GM19351 (cell line): Measurements from ENCODE around the gene PIP5K1B.

ENCODE experiments used
- ATAC-seq: cut with Tn5 transposase; IDR thresholded peaks from one replicate; pipeline ENCODE4 v1.9.1; 2021; ENCODE audit warnings: mild to moderate bottlenecking, moderate library complexity; ENCODE audit not compliant: unreplicated experiment

The PIP5K1B gene

DNA sequence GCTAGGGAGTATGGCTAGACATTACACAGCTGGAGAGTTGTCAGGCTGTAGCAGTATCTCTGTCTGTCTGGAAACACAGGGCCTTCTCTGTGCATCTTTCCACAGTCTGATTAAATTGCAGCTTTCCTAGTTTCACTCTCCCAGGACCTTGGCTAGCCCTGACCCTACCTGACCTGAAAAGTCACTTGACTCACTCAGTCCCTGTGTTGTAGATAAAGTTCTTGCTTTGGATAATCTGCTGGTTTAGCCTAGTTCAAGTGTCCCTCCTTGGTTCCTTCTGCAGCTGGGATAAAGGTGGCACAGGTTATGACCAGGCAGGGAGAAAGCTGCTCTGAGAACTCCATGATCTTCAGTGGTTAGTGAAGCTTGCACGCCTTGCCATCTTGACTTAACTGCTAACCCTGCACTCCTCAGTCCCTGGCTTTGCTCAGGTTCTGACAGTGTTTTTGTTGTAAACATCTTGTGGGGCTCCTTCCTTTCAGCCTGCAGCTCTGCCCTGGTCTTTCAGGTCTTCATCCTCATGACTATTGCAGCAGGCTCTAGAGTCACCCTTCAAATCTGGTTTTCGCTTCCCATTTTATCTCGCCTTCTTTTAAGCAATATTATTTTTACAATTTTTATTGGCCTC is 101.0 kb downstream of the PIP5K1B start:
- no peak for ATAC-seq

DNA sequence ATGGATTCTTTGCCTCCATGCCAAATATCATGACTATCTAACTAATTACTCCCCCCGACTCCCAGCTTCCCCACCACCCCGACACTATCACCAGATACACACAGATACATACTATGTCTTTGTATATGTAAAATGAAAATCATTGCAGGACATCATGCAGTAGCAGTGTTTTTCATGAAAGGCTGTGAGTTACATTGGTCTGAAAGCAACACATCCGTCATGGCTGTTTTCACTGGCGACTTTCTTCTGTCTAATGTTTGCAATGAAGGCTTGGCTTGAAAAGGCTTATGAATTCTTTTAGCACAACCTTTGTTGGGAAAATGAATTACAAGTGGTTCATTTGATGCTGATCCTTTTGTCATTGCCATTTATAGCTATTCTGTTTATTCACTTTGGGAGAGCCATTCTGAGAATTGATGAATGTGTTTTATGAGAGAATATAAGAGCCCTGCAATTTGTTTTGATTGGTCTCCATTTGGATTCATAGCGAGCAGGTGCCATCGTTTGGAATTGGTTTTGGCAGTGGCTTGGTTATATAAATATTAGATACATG is 103.4 kb downstream of the PIP5K1B start:
- ATAC-seq = no peak

DNA sequence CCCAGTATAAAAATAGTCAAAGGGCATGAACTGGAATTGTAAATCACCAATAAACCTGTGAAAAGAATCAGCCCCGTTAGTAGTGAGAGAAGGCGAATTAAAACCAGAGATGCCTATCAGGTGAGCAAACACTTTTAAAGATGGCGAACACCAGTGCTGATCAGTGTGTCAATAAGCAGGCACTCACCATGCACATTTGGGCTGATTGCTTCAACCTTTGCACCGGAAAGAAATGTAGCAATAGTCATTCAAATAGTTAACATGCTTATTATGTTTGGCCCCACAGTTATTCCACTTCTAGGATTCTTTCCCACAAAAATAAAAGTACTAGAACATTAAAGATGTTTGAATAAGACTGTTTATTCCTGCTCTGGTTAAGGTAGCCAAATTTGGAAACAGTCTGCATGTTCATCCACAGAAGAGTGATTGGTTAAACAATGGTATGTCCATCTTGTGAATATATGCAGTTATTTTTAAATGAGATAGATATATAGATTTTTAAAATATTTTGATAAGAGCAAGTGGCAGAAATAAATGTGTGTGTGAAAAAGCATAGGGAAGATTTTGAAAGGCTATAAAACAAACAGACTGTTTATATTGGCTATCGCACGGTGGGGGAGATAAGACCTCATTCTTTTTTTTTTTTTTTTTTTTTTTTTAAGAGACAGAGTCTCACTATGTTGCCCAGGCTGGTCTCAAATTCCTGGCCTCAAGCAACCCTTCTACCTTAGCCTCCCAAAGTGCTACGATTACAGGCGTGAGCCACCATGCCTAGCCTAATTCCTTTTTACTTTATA is 112.2 kb downstream of the PIP5K1B start:
- ATAC-seq = no peak

DNA sequence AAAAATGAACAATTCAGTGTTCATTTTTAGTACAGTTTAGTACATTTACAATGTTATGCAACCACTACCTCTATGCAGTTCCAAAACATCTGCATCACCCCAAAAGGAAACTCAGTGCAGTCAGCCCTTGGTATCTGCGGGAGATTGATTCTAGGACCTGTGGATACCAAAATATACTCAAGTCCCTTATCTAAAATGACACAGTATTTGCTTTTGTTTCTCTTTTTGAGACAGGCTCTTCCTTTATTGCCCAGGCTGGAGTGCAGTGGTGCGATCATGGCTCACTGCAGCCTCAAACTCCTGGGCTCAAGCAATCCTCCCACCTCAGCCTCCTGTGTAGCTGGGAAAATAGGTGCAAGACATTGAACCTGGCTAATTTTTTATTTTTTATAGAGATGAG is 114.0 kb downstream of the PIP5K1B start:
- ATAC-seq = no peak

DNA sequence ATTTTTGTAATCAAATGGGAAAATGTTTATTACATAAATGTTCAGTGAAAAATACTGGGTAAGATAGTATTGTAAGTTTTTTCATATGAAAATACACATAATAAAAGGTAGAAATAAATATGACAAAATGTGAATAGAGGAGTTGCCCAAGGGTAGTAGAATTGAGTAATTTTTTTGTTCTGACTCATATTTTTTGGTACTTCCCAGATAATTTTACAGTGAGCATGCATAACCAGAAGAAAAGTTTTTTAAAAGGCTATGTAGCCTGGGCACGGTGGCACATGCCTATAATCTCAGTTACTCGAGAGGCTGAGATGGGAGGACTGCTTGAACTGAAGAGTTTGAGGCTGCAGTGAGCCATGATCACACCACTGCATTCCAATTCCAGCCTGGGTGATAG is 116.9 kb downstream of the PIP5K1B start:
- ATAC-seq = no peak

DNA sequence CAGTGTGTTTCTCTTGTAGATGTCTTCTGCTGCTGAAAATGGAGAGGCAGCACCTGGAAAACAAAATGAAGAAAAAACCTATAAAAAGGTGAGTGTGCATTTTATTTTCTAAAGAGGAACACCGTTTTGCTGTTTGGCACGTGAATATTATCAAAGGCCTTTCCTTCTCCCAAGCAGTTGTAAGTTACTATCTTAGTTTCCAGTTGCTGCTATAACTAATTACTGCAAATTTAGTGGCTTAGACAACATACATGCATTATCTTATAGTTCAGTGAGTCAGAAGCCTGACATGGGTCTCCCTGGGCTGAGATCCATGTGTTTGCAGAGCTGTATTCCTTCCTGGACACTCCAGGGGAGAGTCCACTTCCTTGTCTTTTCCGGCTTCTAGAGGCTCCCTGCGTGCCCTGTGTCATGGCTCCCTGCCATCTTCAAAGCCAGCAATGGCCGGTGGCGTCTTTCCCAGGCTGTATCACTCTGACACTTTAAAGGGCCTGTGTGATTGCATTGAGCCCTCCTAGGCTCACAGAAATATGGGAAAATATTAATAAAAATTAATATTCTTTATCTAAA is 117.6 kb downstream of the PIP5K1B start:
- no peak for ATAC-seq

DNA sequence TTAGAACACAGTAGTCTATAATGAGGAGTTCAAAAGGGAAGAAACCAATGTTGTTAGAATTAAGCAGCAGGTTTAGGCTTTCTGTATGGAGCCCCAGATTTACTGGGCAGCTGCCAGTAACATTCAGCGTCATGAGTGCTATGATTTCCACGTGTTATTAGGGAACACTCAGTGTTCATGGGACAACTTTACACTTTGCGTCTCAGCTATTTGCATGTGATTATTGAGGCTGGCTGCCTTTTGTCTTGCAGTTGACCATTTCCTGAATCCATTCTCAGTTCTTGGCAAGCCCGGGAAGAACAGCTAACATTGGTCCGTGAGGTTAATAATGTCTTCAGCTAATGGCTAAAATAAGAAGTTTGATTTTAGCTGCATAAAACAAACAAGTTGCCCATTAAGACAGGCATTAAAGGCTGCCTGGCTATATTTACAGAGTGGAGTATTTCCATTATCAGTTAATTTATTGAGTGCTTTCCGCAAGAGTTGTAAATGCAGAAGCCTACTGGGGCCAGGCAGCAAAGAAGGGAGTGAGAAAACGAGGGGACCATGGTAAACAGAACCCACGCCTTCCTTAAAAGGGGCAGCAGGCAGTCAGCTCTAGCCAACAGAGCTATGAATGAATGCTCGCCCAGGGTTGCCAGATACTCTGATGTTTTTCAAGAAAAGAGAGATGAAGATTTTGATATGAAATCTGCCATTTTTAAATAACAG is 120.9 kb downstream of the PIP5K1B start:
- ATAC-seq = no peak

DNA sequence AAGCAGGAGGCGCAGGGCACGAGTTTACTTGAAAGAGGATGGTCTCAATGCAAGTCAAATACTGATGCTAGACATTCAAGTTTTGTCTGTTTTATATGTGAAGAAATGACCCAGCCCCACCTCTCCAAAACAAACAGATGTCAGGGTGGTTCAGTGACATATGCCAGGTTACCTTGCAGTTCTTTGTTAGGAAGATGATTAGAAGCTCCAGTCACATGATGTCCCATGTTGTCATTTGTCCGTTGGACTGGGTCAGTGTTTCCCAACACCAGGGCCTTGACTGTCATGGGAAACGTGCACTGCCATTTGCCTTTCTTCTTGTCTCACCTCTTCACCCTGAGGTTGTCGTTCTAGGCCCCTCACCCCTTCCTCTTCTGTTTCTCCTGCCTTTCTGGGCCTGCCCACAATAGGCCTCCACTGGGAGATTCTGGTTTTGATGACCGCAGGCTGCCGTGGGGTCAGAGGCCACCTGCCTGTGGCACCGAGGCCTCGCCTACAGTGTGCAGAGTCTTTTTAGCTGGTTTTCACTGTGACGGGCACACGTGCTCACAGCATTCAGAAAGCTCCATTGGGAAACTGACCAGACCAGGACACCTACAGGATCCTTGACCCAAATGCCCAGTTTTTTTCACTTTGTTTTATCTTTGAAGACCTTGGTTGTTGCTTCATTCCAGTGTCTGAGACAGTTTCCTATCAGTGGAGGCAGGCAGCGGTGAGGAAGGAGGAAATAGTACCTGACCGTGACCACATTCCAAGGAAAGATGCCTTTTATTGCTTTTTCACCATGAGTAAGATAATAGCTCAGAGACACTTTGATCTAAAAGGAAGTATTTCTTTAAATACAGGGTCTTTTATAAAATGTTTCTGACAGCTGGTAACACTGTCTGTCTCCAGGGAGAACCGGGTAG is 123.1 kb downstream of the PIP5K1B start:
- no peak for ATAC-seq

DNA sequence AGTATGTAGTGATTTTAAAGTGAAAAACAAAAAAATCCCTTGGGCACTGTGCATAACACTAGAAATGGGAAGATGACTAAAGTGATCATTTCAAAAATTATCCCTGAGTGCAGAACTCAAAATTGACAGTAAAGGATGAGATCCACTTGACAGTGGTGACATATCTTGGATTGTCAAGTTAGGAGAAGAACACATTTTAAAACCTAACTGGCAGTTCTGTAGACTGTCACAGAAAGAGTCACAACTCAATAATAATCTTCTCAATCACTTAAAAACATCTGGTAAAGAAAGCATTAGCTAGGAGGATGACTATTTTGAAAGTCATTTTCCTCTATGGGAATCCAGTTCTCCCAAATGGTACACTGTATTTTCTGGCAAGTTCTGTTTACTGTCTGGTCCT is 127.1 kb downstream of the PIP5K1B start:
- ATAC-seq = no peak

DNA sequence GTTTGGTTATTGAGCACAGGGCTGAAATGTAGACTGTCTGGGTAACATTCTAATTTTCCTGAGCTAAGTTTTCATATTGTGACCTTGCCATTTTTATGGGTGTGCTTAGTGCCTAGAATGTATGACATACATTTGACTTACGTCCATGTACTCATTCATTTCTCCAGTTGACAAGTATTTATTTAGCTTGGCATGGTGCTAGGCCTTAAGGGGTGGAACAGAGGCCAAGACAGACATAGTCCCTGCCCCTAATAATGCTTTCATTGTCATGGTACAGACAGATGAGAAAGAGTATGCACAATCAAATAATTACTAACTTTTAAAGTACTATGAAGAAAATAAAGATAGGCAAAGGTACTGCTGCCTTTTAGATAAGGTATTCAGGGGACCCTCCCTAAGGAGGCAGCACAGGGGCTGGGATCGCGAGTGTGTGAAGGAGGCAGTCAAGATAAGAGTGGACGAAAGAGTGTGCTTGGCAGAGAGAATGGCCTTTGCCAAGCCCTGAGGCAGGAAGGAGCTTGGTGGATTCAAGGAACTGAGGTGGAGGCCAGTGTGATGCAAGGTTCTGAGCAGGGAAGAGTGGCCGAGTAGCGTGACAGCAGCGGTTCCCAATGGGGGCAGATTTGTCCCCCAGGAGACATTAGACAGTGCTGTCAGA is 128.0 kb downstream of the PIP5K1B start:
- ATAC-seq = no peak

DNA sequence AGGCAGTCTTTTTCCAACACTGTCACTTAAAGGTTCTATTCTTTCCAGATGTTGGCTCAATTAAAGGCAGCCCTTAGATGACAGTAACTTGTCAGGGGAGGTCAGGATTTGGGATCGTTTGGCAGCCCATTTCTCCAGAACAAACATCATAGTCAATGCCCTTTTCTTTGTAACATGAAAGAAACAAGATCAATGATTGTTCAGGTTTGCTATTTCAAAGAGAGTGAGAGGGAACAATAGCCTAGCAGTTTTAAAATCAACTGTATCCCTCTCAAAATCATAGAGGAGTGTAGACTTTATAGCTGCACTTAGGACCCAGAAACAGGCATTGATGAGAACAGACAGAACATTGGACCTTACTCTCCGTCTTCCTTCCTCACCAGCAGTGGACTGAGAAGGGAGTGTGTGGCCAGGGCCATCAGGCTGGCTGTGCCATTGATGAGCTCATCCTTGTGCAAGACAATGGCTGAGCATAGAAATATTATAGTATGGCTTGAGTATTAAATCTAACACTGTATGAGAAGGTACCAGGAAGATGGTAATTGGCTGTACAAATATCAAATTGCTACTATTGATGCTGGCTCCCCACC is 130.0 kb downstream of the PIP5K1B start:
- no peak for ATAC-seq

DNA sequence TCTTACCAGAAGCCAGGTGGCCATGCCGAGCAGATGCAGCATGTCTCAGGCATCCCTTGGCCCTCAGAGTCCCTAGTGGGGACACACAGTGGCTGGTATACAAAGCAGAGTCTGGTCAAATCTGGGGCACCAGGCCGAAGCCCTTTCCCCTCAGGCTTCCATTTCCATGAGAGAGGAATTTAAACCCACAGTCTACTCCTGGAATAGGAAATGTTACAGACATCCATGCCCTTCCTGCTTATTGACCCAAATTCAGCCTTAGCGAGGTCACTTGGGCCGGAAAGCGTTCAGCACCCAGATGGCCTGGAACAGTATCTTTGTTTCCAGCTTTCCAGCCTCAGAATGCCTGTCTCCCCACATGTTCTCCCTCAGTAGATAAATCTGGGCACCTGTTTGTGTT is 131.7 kb downstream of the PIP5K1B start:
- ATAC-seq = no peak

DNA sequence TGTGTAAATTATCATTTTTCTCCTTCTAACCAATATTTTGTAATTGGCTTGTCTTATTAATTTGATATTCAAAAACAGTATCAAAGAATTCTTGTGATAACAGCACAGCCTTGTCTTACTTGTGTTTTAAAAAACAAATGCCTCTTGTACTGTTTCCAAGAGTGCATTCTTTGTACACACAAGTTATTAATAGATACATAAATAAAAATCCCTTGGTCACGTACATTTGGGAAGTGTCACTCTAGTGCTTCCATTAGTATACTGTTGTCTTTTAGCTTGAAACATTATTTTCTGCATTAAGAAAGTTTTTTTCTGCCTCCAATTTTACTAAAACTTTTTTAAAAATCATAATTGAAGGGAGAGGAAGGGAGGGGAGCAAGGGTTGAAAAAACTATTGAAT is 133.2 kb downstream of the PIP5K1B start:
- no peak for ATAC-seq

DNA sequence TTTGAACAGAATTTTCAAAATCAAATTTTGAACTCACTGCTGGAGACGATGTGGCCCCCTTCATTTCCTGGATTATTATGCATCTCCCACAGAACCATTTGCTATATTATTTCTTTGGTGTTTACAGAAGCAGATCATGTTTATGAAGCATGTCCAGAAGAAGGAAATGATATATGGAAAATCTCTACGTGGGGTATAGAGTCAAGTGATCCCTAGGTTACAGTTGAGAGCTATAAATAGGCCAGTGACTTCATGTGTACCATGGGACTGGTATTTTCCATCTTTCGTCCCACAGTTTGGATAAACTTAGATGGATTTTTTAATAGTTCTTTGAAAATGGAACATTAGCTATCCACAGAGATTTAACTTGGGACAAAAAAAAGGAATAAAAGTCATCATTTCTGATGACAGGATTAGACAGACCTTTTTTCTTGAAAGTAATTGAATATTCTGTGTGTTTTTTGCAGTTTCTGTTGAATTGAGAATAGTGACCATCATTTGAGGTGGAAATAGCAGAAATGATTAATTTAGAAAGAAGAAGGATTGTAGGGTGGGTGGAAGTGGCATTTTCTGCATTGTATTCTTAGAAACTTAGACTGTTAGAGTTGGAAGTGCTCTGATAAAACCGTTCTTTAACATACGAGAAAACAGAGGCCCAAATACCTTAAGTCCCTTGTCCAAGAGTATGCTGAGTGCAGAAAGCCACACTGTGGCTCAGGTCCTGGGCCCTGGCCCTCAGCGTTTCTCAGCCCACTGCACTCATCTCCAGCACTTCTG is 136.4 kb downstream of the PIP5K1B start:
- no peak for ATAC-seq

DNA sequence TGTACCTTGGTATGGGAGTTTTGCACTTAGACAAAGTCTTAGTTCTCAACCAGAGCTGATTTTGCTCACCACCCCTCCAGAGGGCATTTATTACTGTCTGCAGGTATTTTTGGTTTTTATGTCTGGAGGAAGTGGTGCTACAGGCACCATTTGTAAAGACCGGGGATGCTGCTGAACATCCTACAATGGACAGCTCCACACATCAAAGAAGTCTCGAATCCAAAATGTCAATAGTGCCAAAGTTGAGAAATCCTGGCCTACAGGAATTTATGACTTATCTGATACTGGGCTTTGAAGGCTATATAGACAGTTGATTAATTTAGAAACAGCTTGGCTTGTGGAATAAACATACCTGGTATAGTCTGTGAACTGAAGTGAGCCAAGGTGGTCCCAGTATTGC is 137.5 kb downstream of the PIP5K1B start:
- no peak for ATAC-seq

DNA sequence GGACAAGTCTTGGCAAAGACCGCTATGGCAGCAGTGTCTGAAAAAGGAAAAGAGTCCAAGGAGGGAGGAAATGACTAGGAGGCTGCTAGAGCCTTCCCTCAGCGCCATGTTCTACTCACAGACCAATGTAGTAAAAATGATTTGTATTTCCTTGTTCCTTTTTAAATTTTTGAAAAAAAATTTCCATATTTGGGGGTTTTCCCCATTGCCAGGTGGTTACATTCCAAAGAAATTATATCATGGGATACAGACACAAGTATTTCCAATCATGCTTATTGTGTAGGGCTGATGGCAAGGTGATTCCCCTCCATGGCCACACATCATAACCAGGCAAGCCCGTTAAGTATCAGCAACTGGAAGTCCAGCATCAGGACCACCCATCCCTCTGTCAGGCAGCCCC is 138.2 kb downstream of the PIP5K1B start:
- no peak for ATAC-seq

DNA sequence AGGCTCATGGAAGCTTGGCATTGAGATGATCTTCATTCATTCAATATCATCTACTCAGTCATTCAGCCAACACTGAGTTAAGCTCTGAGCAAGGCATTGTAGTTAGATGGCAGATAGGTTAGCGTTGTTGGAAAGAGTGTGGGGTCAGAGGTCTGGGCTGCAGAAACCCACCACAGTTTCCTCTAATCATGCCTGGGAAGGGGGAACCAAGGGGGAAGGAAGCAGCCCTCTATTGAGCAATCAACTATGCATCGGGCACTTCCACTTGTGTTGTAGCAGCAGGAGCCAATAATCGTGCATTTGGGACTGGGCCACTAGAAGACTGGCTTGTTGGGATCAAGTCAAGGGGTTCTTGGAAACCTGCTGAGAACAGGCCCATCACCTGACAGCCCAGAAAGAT is 139.1 kb downstream of the PIP5K1B start:
- no peak for ATAC-seq
